Neural cell (in vitro differentiated cells): Measurements from ENCODE around the gene TPRG1L. TPM values are rescaled to one million over a fixed set of nuclear protein-coding genes. Genes with fewer than 3 reads are reported as not detected.

Source experiments
- H2AFZ ChIP-seq: fragments of 200-600, 300-800 bp; sonication (generic), shearing (Covaris generic); 2 replicates; pipeline ENCODE4 v1.6.0; 2014; ENCODE audit warnings: low read depth, mild to moderate bottlenecking, antibody characterized with exemption, low read length, moderate library complexity
- H3F3A ChIP-seq: fragments of 200-600 bp; shearing (Covaris generic); 2 replicates; pipeline ENCODE4 v1.6.1; 2016; ENCODE audit warnings: mild to moderate bottlenecking, moderate library complexity, mixed read lengths, antibody characterized with exemption, low read length; ENCODE audit not compliant: insufficient read depth, poor library complexity, severe bottlenecking
- H3K27ac ChIP-seq: fragments of 200-600, 300-800 bp; sonication (generic), shearing (Covaris generic); 2 replicates; pipeline ENCODE4 v1.5.1; 2014; ENCODE audit warnings: mild to moderate bottlenecking, low read length, moderate library complexity
- H3K27me3 ChIP-seq: fragments of 300-800, 200-600 bp; sonication (generic), shearing (Covaris generic); 2 replicates; pipeline ENCODE4 v1.6.0; 2014; ENCODE audit warnings: mild to moderate bottlenecking, low read depth, low read length, moderate library complexity; ENCODE audit not compliant: insufficient read depth
- H3K36me3 ChIP-seq: fragments of 300-800, 200-600 bp; sonication (generic), shearing (Covaris generic); 2 replicates; pipeline ENCODE4 v1.5.1; 2014; ENCODE audit warnings: mild to moderate bottlenecking, antibody characterized with exemption, low read length, moderate library complexity; ENCODE audit not compliant: insufficient read depth
- H3K4me2 ChIP-seq: fragments of 300-800, 200-600 bp; sonication (generic), shearing (Covaris generic); 2 replicates; pipeline ENCODE4 v1.6.0; 2014; ENCODE audit warnings: mild to moderate bottlenecking, low read length
- H3K4me3 ChIP-seq: fragments of 300-800, 200-600 bp; sonication (generic), shearing (Covaris generic); 2 replicates; pipeline ENCODE4 v1.5.1; 2014; ENCODE audit warnings: mild to moderate bottlenecking, low read length, moderate library complexity
- H3K79me2 ChIP-seq: fragments of 200-600 bp; shearing (Covaris generic); replicated peaks from 2 replicates; pipeline ENCODE4 v1.6.0; 2014; ENCODE audit warnings: mild to moderate bottlenecking, low read length, moderate library complexity; ENCODE audit not compliant: insufficient read depth
- H3K9ac ChIP-seq: fragments of 300-800, 200-600 bp; sonication (generic), shearing (Covaris generic); 2 replicates; pipeline ENCODE4 v1.6.1; 2016; ENCODE audit warnings: mild to moderate bottlenecking, low read length, mixed read lengths
- H3K9me2 ChIP-seq: fragments of 200-600 bp; shearing (Covaris generic); 2 replicates; pipeline ENCODE4 v1.6.1; 2016; ENCODE audit warnings: mild to moderate bottlenecking, low read length, mixed read lengths; ENCODE audit not compliant: insufficient read depth
- H3K9me3 ChIP-seq: fragments of 200-600, 300-800 bp; sonication (generic), shearing (Covaris generic); 2 replicates; pipeline ENCODE4 v1.6.1; 2016; ENCODE audit warnings: mild to moderate bottlenecking, mixed run types, low read length, moderate library complexity, mixed read lengths
- H4K20me1 ChIP-seq: fragments of 200-600 bp; shearing (Covaris generic); 2 replicates; pipeline ENCODE4 v1.6.1; 2016; ENCODE audit warnings: mild to moderate bottlenecking, mixed run types; ENCODE audit not compliant: insufficient read depth
- EP300 ChIP-seq: fragments of 450-650 bp; conservative IDR thresholded peaks from 2 replicates; pipeline ENCODE4 v1.6.1; 2014; ENCODE audit warnings: antibody characterized with exemption, mild to moderate bottlenecking, moderate library complexity; ENCODE audit not compliant: poor library complexity, severe bottlenecking
- EZH2 ChIP-seq: fragments of 200-600, 300-800 bp; shearing (Covaris generic), sonication (generic); IDR thresholded peaks from 2 replicates; pipeline ENCODE4 v1.6.1; 2014; ENCODE audit warnings: antibody characterized with exemption, low read length, borderline replicate concordance, mild to moderate bottlenecking; ENCODE audit not compliant: insufficient read depth, poor library complexity, severe bottlenecking
- MXI1 ChIP-seq: fragments of 450-650 bp; conservative IDR thresholded peaks from 2 replicates; pipeline ENCODE4 v1.6.1; 2014; ENCODE audit warnings: antibody characterized with exemption, mild to moderate bottlenecking; ENCODE audit not compliant: poor library complexity, severe bottlenecking
- POLR2AphosphoS5 ChIP-seq: IDR thresholded peaks from 2 replicates; pipeline ENCODE4 v1.6.1; 2012
- RAD21 ChIP-seq: fragments of 450-650 bp; conservative IDR thresholded peaks from 2 replicates; pipeline ENCODE4 v1.6.1; 2014; ENCODE audit warnings: antibody characterized with exemption, mild to moderate bottlenecking, moderate library complexity
- SMC3 ChIP-seq: fragments of 450-650 bp; conservative IDR thresholded peaks from 2 replicates; pipeline ENCODE4 v1.6.1; 2014; ENCODE audit warnings: antibody characterized with exemption, mild to moderate bottlenecking, moderate library complexity; ENCODE audit not compliant: poor library complexity
- TAF1 ChIP-seq: IDR thresholded peaks from 2 replicates; pipeline ENCODE4 v1.6.1; 2012; ENCODE audit warnings: low read depth
- polyA plus RNA-seq: library from polyadenylated mRNA; depleted of rRNA; stranded (reverse); fragments of >200 nt; gene quantifications from 2 replicates; pipeline ENCODE4 v1.2.3, GENCODE V29; 2014
- TF ChIP-seq, protein P1 (sequence below): IDR thresholded peaks from 2 replicates; pipeline ENCODE4 v1.6.1; 2012; ENCODE audit warnings: borderline replicate concordance
- TF ChIP-seq, protein P2 (sequence below): fragments of 450-650 bp; IDR thresholded peaks from 2 replicates; pipeline ENCODE4 v1.5.1; 2014; ENCODE audit warnings: antibody characterized with exemption, mild to moderate bottlenecking, moderate library complexity; ENCODE audit not compliant: poor library complexity, severe bottlenecking

TPRG1L gene
- polyA plus RNA-seq, 1 donor from 2014 or later = 22.4 TPM

DNA sequence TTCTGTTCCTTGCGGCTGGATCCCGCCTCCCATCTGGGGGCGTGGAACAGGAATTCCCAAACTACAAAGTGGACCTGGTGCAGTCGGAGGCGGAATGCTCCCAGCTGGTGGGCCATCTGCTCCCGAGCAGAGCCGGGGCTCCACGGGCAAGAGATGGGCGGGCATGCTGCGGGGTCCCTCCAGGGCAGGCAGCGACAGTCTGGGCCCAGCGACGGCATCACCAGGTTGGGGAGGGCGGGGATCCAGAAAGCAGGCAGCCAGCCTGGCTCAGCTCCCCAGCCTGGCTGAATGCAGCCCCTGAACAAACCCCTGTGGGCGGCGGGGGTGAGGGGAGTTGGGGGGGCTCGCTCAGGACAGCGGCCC, 17.1 kb upstream of the TPRG1L start:
- H3K79me2 ChIP-seq = no peaks in the 10 kb centered on the region
- no peak overlapping the region for H3K9ac ChIP-seq
- H3K36me3 ChIP-seq = no peaks in the 10 kb centered on the region
- H3F3A ChIP-seq = no peaks in the 10 kb centered on the region
- peaks cover 8% of the 10 kb centered on the region for H3K27me3 ChIP-seq
- no peak overlapping the region for H2AFZ ChIP-seq
- no peaks in the 10 kb centered on the region for H4K20me1 ChIP-seq
- no peak overlapping the region for H3K27ac ChIP-seq
- H3K9me3 ChIP-seq = no peaks in the 10 kb centered on the region
- TF ChIP-seq RAD21 (no peak), POLR2AphosphoS5 (no peak), EP300 (no peak), MXI1 (no peak), TAF1 (no peak), SMC3 (no peak), EZH2 (no peak)
- TF ChIP-seq, protein P1, sequence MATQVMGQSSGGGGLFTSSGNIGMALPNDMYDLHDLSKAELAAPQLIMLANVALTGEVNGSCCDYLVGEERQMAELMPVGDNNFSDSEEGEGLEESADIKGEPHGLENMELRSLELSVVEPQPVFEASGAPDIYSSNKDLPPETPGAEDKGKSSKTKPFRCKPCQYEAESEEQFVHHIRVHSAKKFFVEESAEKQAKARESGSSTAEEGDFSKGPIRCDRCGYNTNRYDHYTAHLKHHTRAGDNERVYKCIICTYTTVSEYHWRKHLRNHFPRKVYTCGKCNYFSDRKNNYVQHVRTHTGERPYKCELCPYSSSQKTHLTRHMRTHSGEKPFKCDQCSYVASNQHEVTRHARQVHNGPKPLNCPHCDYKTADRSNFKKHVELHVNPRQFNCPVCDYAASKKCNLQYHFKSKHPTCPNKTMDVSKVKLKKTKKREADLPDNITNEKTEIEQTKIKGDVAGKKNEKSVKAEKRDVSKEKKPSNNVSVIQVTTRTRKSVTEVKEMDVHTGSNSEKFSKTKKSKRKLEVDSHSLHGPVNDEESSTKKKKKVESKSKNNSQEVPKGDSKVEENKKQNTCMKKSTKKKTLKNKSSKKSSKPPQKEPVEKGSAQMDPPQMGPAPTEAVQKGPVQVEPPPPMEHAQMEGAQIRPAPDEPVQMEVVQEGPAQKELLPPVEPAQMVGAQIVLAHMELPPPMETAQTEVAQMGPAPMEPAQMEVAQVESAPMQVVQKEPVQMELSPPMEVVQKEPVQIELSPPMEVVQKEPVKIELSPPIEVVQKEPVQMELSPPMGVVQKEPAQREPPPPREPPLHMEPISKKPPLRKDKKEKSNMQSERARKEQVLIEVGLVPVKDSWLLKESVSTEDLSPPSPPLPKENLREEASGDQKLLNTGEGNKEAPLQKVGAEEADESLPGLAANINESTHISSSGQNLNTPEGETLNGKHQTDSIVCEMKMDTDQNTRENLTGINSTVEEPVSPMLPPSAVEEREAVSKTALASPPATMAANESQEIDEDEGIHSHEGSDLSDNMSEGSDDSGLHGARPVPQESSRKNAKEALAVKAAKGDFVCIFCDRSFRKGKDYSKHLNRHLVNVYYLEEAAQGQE = no peak
- TF ChIP-seq, protein P2, sequence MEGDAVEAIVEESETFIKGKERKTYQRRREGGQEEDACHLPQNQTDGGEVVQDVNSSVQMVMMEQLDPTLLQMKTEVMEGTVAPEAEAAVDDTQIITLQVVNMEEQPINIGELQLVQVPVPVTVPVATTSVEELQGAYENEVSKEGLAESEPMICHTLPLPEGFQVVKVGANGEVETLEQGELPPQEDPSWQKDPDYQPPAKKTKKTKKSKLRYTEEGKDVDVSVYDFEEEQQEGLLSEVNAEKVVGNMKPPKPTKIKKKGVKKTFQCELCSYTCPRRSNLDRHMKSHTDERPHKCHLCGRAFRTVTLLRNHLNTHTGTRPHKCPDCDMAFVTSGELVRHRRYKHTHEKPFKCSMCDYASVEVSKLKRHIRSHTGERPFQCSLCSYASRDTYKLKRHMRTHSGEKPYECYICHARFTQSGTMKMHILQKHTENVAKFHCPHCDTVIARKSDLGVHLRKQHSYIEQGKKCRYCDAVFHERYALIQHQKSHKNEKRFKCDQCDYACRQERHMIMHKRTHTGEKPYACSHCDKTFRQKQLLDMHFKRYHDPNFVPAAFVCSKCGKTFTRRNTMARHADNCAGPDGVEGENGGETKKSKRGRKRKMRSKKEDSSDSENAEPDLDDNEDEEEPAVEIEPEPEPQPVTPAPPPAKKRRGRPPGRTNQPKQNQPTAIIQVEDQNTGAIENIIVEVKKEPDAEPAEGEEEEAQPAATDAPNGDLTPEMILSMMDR = no peak
- H3K4me2 ChIP-seq = no peak overlapping the region
- no peaks in the 10 kb centered on the region for H3K9me2 ChIP-seq
- H3K4me3 ChIP-seq = no peak overlapping the region

DNA sequence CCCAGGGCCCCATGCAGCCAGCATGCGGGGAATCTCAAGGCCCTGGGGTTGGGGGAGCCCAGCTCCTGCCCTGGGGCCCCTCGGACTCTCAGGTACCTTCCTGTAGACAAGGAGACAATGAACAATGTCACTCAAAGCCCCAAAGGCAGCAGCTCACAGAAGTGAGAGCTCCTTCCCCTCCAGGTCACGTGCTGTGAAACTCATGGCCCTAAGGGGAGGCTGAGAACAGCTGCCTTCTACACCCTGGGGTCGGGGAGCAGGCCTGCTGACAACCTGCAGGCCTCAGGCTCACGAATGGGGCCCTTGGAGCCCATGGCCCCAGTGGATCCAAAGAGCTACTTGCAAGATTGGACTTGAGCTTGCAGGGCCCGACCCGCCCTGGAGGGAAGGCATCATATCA, 16.7 kb upstream of the TPRG1L start:
- Histone ChIP-seq H3F3A (no peaks in the 10 kb centered on the region), H3K9me2 (no peaks in the 10 kb centered on the region), H3K9ac (no peak overlapping the region), H2AFZ (no peak overlapping the region), H4K20me1 (no peaks in the 10 kb centered on the region), H3K27ac (no peak overlapping the region), H3K4me3 (no peak overlapping the region), H3K4me2 (no peak overlapping the region), H3K36me3 (no peaks in the 10 kb centered on the region), H3K9me3 (no peaks in the 10 kb centered on the region), H3K79me2 (no peaks in the 10 kb centered on the region), H3K27me3 (peaks cover 8% of the 10 kb centered on the region)
- TF ChIP-seq, protein P2 = no peak
